HL-60 (cell line): ENCODE data around the gene ATMIN.

ENCODE experiments used
- DNase-seq, 2 experiments: peaks; one replicate each; pipeline ENCODE4 v3.0.0-alpha.2; 2010 to 2020; ENCODE audit warnings: low read depth in 1 of 2, low spot score in 1 of 2
- H3K27ac ChIP-seq: fragments of 250-450 bp; sonication (Bioruptor Pico); replicated peaks from 2 replicates; pipeline ENCODE4 v1.5.1; 2020; ENCODE audit warnings: mild to moderate bottlenecking, moderate library complexity
- H3K27me3 ChIP-seq: fragments of 250-450 bp; sonication (Bioruptor Pico); 2 replicates; pipeline ENCODE4 v1.5.1; 2021; ENCODE audit warnings: mild to moderate bottlenecking, moderate library complexity; ENCODE audit not compliant: insufficient read depth, poor library complexity, severe bottlenecking
- H3K4me3 ChIP-seq: replicated peaks from 2 replicates; pipeline ENCODE4 v1.5.1; 2011; ENCODE audit warnings: mild to moderate bottlenecking, control low read depth, low read length; ENCODE audit not compliant: insufficient read depth
- GABPA ChIP-seq: IDR thresholded peaks from 2 replicates; pipeline ENCODE4 v1.6.1; 2012; ENCODE audit warnings: low read depth
- POLR2AphosphoS5 ChIP-seq: IDR thresholded peaks from 2 replicates; pipeline ENCODE4 v1.6.1; 2012; ENCODE audit warnings: low read depth
- REST ChIP-seq: IDR thresholded peaks from 2 replicates; pipeline ENCODE4 v1.6.1; 2012; ENCODE audit warnings: low read depth; ENCODE audit not compliant: insufficient replicate concordance
- SPI1 ChIP-seq: IDR thresholded peaks from 2 replicates; pipeline ENCODE4 v1.6.1; 2012; ENCODE audit warnings: low read depth, mild to moderate bottlenecking, borderline replicate concordance
- TF ChIP-seq, protein P1 (sequence below): IDR thresholded peaks from one replicate; pipeline ENCODE4 v1.5.1; 2011; ENCODE audit warnings: low read length, control low read depth, inconsistent platforms; ENCODE audit not compliant: insufficient read depth

ATMIN gene

DNA sequence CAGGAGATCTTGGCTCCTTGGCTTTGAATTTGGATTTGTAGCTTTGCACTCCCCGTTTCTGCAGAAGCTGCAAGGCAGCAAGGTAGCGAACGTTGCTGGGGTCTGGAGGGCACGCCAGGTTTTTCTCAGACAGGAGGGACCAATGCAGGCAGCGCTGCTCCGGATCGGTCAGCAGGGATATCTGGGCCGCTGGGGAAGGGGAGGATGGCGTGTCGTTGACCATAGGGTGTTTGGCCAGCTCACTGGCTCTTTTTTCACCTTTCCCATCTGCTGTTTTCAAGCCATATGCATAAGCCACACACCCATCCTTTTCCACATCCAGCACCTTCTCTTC lies 25.6 kb downstream of the ATMIN start:
- TF ChIP-seq, protein P1, sequence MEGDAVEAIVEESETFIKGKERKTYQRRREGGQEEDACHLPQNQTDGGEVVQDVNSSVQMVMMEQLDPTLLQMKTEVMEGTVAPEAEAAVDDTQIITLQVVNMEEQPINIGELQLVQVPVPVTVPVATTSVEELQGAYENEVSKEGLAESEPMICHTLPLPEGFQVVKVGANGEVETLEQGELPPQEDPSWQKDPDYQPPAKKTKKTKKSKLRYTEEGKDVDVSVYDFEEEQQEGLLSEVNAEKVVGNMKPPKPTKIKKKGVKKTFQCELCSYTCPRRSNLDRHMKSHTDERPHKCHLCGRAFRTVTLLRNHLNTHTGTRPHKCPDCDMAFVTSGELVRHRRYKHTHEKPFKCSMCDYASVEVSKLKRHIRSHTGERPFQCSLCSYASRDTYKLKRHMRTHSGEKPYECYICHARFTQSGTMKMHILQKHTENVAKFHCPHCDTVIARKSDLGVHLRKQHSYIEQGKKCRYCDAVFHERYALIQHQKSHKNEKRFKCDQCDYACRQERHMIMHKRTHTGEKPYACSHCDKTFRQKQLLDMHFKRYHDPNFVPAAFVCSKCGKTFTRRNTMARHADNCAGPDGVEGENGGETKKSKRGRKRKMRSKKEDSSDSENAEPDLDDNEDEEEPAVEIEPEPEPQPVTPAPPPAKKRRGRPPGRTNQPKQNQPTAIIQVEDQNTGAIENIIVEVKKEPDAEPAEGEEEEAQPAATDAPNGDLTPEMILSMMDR: no peak
- TF ChIP-seq POLR2AphosphoS5 (no peak), REST (no peak), SPI1 (no peak), GABPA (no peak)
- Histone ChIP-seq H3K27ac (no peak overlapping the region), H3K27me3 (no peaks in the 10 kb centered on the region), H3K4me3 (no peak overlapping the region)
- no peak for DNase-seq

GRCh38 chr16:81061871-81062608 lies 26.4 kb downstream of the ATMIN start:
- Histone ChIP-seq H3K4me3 (no peak overlapping the region), H3K27me3 (no peaks in the 10 kb centered on the region), H3K27ac (no peak overlapping the region)
- TF ChIP-seq POLR2AphosphoS5: no peak
- TF ChIP-seq, protein P1: no peak
- no peak for TF ChIP-seq SPI1
- TF ChIP-seq REST: no peak
- no peak for TF ChIP-seq GABPA
- no peak for DNase-seq

- Histone ChIP-seq H3K4me3 (no peak overlapping the region), H3K27ac (no peak overlapping the region), H3K27me3 (no peaks in the 10 kb centered on the region)
- TF ChIP-seq, protein P1: no peak
- TF ChIP-seq REST (no peak), GABPA (no peak), POLR2AphosphoS5 (no peak), SPI1 (no peak)
- no peak for DNase-seq
These were observed 31.0 kb downstream of the ATMIN start for GRCh38 chr16:81066681-81067080.
